Osteocyte (in vitro differentiated cells): ENCODE data around the gene ABCB9. TPM values are rescaled to one million over a fixed set of nuclear protein-coding genes. Genes with fewer than 3 reads are reported as not detected.

Experiments used
- DNase-seq: peaks from one replicate; pipeline ENCODE4 v3.0.0; 2021; ENCODE audit warnings: mixed read lengths; ENCODE audit not compliant: unreplicated experiment; ENCODE audit errors: extremely low spot score
- H3K27ac Mint-ChIP-seq: one replicate; pipeline ENCODE4 v1.8.0; 2021; ENCODE audit warnings: mild to moderate bottlenecking, mixed read lengths; ENCODE audit not compliant: unreplicated experiment
- H3K27me3 Mint-ChIP-seq: one replicate; pipeline ENCODE4 v1.8.0; 2021; ENCODE audit warnings: mixed read lengths; ENCODE audit not compliant: unreplicated experiment
- H3K36me3 Mint-ChIP-seq: one replicate; pipeline ENCODE4 v1.8.0; 2021; ENCODE audit warnings: mixed read lengths; ENCODE audit not compliant: unreplicated experiment
- H3K4me1 Mint-ChIP-seq: one replicate; pipeline ENCODE4 v1.8.0; 2021; ENCODE audit warnings: mixed read lengths; ENCODE audit not compliant: unreplicated experiment
- H3K4me3 Mint-ChIP-seq: one replicate; pipeline ENCODE4 v1.8.0; 2021; ENCODE audit warnings: mild to moderate bottlenecking, moderate library complexity, mixed read lengths; ENCODE audit not compliant: unreplicated experiment
- H3K9me3 Mint-ChIP-seq: one replicate; pipeline ENCODE4 v1.8.0; 2021; ENCODE audit warnings: mixed read lengths; ENCODE audit not compliant: unreplicated experiment
- CTCF ChIP-seq: fragments of 200-600 bp; sonication (generic); IDR thresholded peaks from 2 replicates; pipeline ENCODE4 v1.5.0; 2021; ENCODE audit warnings: antibody characterized with exemption, mild to moderate bottlenecking, moderate library complexity
- total RNA-seq: library from RNA; stranded (reverse); gene quantifications from 2 replicates; pipeline ENCODE4 v1.2.1, GENCODE V29; 2021

Gene ABCB9
- total RNA-seq, 1 donor from 2014 or later = 13.4 TPM

- no peak for DNase-seq
Measured at GRCh38 chr12:122966743-122967550, 684 bp upstream of the ABCB9 start.

DNA sequence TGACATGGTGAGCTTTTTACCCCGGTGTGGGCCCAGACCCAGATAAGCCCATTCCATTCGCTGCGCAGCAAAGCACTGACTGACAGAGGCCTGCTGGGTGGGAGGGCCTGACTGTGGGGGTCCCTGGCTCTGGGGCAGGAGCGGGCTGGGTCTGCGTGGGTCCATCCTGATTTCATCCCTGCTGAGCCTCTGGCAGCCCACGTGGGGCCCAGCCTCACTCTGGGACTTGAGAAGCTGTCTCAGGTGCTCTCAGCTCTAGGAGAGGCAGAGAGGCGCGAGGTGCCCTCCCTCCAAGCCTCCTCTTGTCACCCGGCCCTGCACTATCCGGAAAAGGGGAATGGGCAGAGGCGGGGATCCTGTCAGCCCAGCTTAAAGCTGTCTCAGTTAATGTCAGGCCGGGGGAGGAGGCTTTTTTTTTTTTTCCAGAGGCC, 927 bp downstream of the ABCB9 start:
- peaks cover 13% of the 10 kb centered on the region for H3K4me1 Mint-ChIP-seq
- no peaks in the 10 kb centered on the region for H3K36me3 Mint-ChIP-seq
- H3K27ac Mint-ChIP-seq = no peak overlapping the region
- no peak for TF ChIP-seq CTCF
- no peaks in the 10 kb centered on the region for H3K9me3 Mint-ChIP-seq
- no peak for DNase-seq
- peak overlapping the region; percentile 72 for H3K4me3 Mint-ChIP-seq
- no peaks in the 10 kb centered on the region for H3K27me3 Mint-ChIP-seq

More at GRCh38 chr12:122966743-122967550, 684 bp upstream of the ABCB9 start:
- Mint-ChIP-seq H3K27me3 (no peaks in the 10 kb centered on the region), H3K4me1 (peaks cover 13% of the 10 kb centered on the region), H3K27ac (peak overlapping the region; percentile 12), H3K36me3 (no peaks in the 10 kb centered on the region), H3K9me3 (no peaks in the 10 kb centered on the region), H3K4me3 (peak overlapping the region; percentile 6)
- no peak for TF ChIP-seq CTCF

GRCh38 chr12:122964439-122965257, 1.6 kb downstream of the ABCB9 start:
- Mint-ChIP-seq H3K27ac (no peak overlapping the region), H3K27me3 (no peaks in the 10 kb centered on the region), H3K4me3 (peak overlapping the region; percentile 62), H3K36me3 (no peaks in the 10 kb centered on the region), H3K4me1 (peaks cover 13% of the 10 kb centered on the region), H3K9me3 (no peaks in the 10 kb centered on the region)
- no peak for TF ChIP-seq CTCF
- no peak for DNase-seq

DNA sequence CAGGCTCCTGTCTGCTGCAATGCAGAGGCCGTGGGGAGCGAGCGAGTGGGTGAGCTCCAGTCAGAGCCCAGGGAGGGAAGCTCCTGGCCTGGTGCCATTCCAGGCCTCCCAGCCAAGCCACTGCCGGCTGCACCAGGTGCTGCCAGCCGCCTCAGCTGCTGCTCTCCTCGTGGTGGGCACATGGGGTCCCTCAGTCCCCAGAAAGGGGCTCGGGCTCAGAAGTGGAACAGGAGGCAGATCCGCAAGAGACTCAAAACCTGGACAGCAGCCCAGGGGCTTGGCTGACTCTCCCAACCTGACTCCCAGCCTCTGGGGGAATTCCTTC, 2.4 kb downstream of the ABCB9 start:
- peaks cover 13% of the 10 kb centered on the region for H3K4me1 Mint-ChIP-seq
- no peak overlapping the region for H3K4me3 Mint-ChIP-seq
- H3K36me3 Mint-ChIP-seq = no peaks in the 10 kb centered on the region
- H3K9me3 Mint-ChIP-seq = no peaks in the 10 kb centered on the region
- no peak for TF ChIP-seq CTCF
- H3K27me3 Mint-ChIP-seq = no peaks in the 10 kb centered on the region
- no peak overlapping the region for H3K27ac Mint-ChIP-seq
- no peak for DNase-seq
